MCF 10A (cell line): ENCODE data around the gene PTGDR. TPM values are rescaled to one million over a fixed set of nuclear protein-coding genes. Genes with fewer than 3 reads are reported as not detected.

ENCODE experiments used
- Bru-seq: library from RNA; stranded (reverse); fragments of 400-500 nt; gene quantifications from one replicate; lab custom pipeline; 2021; lab: Mats Ljungman, UMichigan
- BruChase-seq, 2 experiments: library from RNA; stranded (reverse); fragments of 400-500 nt; gene quantifications; one replicate each; lab custom pipeline; 2021; lab: Mats Ljungman, UMichigan
- BruUV-seq: library from RNA; stranded (reverse); fragments of 400-500 nt; replicated peaks from 2 replicates; lab custom pipeline; 2021; lab: Mats Ljungman, UMichigan
- CTCF ChIA-PET: fragments of 300-600 bp; sonication (Branson Sonifier 250); formaldehyde crosslinking; extraction: SDS; loops from one replicate; lab custom pipeline; 2021; ENCODE audit warnings: antibody characterized with exemption, inconsistent platforms; lab: Yijun Ruan, JAX
- POLR2A ChIA-PET: fragments of 300-600, 350-650 bp; sonication (Branson Sonifier 250); formaldehyde crosslinking; extraction: SDS; loops from one replicate; lab custom pipeline; 2020; ENCODE audit warnings: antibody characterized with exemption, inconsistent platforms; lab: Yijun Ruan, JAX
- DNase-seq: peaks from one replicate; pipeline ENCODE4 v3.0.0-alpha.2; 2018; ENCODE audit not compliant: unreplicated experiment
- H3K27ac Mint-ChIP-seq: one replicate; pipeline ENCODE4 v1.8.0; 2022; ENCODE audit warnings: mild to moderate bottlenecking, low read depth, mixed read lengths; ENCODE audit not compliant: unreplicated experiment
- H3K27me3 Mint-ChIP-seq: one replicate; pipeline ENCODE4 v1.8.0; 2022; ENCODE audit warnings: mixed read lengths; ENCODE audit not compliant: insufficient read depth, unreplicated experiment
- H3K36me3 Mint-ChIP-seq: one replicate; pipeline ENCODE4 v1.8.0; 2022; ENCODE audit warnings: mild to moderate bottlenecking, moderate library complexity, mixed read lengths; ENCODE audit not compliant: insufficient read depth, unreplicated experiment
- H3K4me1 Mint-ChIP-seq: one replicate; pipeline ENCODE4 v1.8.0; 2022; ENCODE audit warnings: mixed read lengths; ENCODE audit not compliant: insufficient read depth, unreplicated experiment
- H3K4me3 Mint-ChIP-seq: one replicate; pipeline ENCODE4 v1.8.0; 2022; ENCODE audit warnings: mild to moderate bottlenecking, moderate library complexity, mixed read lengths; ENCODE audit not compliant: unreplicated experiment
- H3K9me3 Mint-ChIP-seq: one replicate; pipeline ENCODE4 v1.8.0; 2022; ENCODE audit warnings: mixed read lengths; ENCODE audit not compliant: unreplicated experiment
- CTCF ChIP-seq: fragments of 200-600 bp; IDR thresholded peaks from one replicate; pipeline ENCODE4 v1.8.0; 2022; ENCODE audit warnings: antibody characterized with exemption, mild to moderate bottlenecking; ENCODE audit not compliant: unreplicated experiment
- intact Hi-C: fragments of 100-400 bp; cut with micrococcal nuclease; formaldehyde crosslinking; loops from 2 replicates; pipeline ENCODE4 v1.14.1; 2022
- long read RNA-seq: library from polyadenylated mRNA; stranded (forward); transcript quantifications from one replicate; pipeline ENCODE4 v2.0.0, GENCODE V29; 2022
- total RNA-seq: library from RNA; stranded (reverse); gene quantifications from 2 replicates; pipeline ENCODE4 v1.2.3, GENCODE V29; 2022

Gene PTGDR
- not detected in 2 replicates for total RNA-seq
- Bru-seq, nascent RNA, result not detected
- not detected for BruChase-seq, experiment 1, labeled RNA remaining after a 6-hour chase
- not detected for BruChase-seq, experiment 2, labeled RNA remaining after a 2-hour chase
- long read RNA-seq, result 0 reads

GRCh38 chr14:52267501-52268278, at the start of gene PTGDR:
PTGDR (plus strand) TSS chr14:52267698; CDS start chr14:52267815, 117 bp downstream.
- Mint-ChIP-seq H3K27ac (no peak within 1 kb of the TSS), H3K4me1 (peaks cover 12% of the 10 kb centered on the region), H3K9me3 (no peaks in the 10 kb centered on the region), H3K36me3 (no peaks in the 10 kb centered on the region), H3K27me3 (no peaks in the 10 kb centered on the region), H3K4me3 (no peak within 1 kb of the TSS)
- no peak for DNase-seq
- no TSS peak for BruUV-seq
- POLR2A ChIA-PET, result no interaction called here
- intact Hi-C loops, result no loop called here
- no peak for TF ChIP-seq CTCF
- CTCF ChIA-PET, result interaction anchor here (0.6 to 1.3 kb wide), 2 partner anchors 120 to 1417 kb away, joined by 3 to 4 read pairs; no protein-coding TSS in a partner anchor

- H3K4me1 Mint-ChIP-seq, result no peaks in the 10 kb centered on the region
- DNase-seq, result peak; percentile 69
- no TSS peak for BruUV-seq
- ChIA-PET CTCF (no interaction called here), POLR2A (no interaction called here)
- H3K36me3 Mint-ChIP-seq, result peaks cover 5% of the 10 kb centered on the region
- no peak overlapping the region for H3K27ac Mint-ChIP-seq
- no peaks in the 10 kb centered on the region for H3K27me3 Mint-ChIP-seq
- intact Hi-C loops, result no loop called here
- no peak for TF ChIP-seq CTCF
- no peaks in the 10 kb centered on the region for H3K9me3 Mint-ChIP-seq
- no peak overlapping the region for H3K4me3 Mint-ChIP-seq
These were observed 47.9 kb upstream of the PTGDR start for GRCh38 chr14:52219488-52220084.

- H3K27ac Mint-ChIP-seq, result no peak overlapping the region
- BruUV-seq, result no TSS peak
- no peak for TF ChIP-seq CTCF
- intact Hi-C loops, result no loop called here
- DNase-seq, result no peak
- H3K27me3 Mint-ChIP-seq, result no peaks in the 10 kb centered on the region
- ChIA-PET CTCF (no interaction called here), POLR2A (no interaction called here)
- H3K9me3 Mint-ChIP-seq, result no peaks in the 10 kb centered on the region
- H3K4me3 Mint-ChIP-seq, result no peak overlapping the region
- no peaks in the 10 kb centered on the region for H3K4me1 Mint-ChIP-seq
- peaks cover 5% of the 10 kb centered on the region for H3K36me3 Mint-ChIP-seq
These were observed 46.3 kb upstream of the PTGDR start for GRCh38 chr14:52220924-52221811.

DNA sequence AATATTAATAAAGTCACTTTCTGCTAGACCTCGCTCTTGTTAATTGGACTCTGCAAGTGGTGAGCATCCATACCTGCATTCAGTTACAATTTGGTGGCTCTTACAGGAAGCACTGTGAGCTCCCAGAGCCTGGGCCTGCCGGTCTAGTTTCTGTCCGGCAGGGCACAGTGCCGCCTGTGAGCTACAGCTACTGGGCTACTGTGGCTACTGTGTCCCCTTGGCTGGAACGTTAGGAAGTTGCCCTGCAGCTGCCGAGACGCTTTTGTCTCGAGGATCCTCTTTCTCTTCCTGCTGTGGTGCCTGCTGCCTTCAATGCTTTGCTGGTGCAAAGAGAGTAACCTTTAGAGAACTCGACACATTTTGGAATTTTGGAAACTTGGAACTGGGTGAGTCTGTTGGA, 44.6 kb upstream of the PTGDR start:
- no peak for DNase-seq
- Mint-ChIP-seq H3K4me3 (no peak overlapping the region), H3K27ac (no peak overlapping the region), H3K4me1 (no peaks in the 10 kb centered on the region), H3K36me3 (peaks cover 5% of the 10 kb centered on the region), H3K27me3 (no peaks in the 10 kb centered on the region), H3K9me3 (no peaks in the 10 kb centered on the region)
- CTCF ChIA-PET, result no interaction called here
- intact Hi-C loops, result no loop called here
- no TSS peak for BruUV-seq
- no peak for TF ChIP-seq CTCF
- POLR2A ChIA-PET, result no interaction called here
